Measurements from ENCODE around the gene UBL5.

Gene UBL5

DNA sequence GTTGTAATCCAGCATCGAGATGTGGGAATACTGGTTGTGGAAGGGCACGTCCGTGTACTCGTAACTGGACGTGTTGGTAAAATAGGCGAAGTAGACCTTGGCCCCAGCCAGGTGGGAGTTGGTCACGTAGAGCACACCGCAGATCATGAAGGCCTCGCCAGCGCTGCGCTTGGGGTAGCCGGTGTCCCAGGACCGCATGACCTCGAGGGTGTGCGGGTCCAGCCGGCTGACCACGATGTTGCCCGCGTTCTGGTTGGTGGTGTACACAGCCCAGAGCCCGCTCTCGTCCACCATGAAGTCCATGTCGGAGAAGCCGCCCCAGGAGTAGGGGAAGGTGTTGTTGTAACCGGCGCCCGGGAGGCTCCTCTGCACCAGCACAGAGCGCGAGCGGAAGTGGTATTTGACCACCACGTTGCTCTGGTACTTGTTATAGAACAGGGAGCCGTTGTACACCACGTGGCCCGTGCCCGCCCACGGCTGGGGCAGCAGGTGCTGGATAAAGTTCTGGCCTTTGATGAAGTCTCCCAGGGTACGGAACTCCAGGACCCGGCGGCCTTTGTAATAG, 26.6 kb downstream of the UBL5 start:
- DNase-seq (ENCODE audit: low read depth in 2 of 2): no peak

DNA sequence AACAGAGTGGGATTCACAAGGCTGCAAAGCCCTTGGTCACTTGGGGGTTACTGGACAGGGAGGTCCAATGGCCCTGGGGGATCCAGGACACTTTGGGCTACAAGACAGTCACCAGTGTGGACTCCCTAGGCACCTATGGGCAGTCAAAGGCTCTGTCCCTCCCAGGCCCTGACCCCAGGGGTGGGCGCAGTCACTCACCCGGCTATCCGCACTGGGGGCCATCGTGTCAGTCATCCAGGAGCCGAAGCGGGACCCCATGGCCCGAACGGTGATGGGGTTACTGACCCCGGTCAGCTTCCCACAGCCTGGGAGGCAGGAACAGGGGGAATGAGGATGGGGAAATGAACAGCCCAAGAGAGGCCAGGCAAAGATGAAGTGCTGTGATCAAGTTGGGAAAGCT, 28.9 kb downstream of the UBL5 start:
- no peak for DNase-seq (ENCODE audit: low read depth in 2 of 2)

DNA sequence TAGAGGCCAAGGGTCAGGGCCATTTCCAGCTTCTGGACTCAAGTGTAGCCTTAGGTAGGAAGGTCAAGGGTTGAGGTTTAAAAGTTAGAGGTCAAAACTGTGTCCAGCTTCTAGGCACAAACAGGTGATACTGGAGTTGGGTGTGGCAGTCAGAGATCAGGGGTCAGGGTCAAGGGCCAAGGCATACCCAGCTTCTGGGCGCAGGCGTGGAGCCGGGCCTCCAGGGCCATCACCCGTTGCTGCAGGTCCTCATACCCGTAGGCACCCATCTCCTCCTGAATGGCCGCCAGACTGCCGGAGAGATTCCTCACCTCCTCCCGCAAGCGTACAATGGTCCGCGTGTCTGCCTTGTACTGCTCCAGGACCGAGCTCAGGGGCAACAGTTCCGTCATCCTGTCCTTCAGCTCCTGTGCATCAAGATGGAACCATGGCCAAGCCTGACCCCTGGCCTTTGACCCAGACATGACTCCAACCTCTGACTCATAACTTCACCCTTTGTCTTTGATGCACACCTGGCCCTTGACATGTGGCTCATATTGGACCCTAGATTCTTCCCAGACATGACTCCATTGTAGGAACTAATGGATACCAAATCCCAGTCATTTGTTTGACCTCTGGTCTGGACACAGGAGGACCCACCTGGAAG, 29.5 kb downstream of the UBL5 start:
- DNase-seq (ENCODE audit: low read depth in 2 of 2): no peak

DNA sequence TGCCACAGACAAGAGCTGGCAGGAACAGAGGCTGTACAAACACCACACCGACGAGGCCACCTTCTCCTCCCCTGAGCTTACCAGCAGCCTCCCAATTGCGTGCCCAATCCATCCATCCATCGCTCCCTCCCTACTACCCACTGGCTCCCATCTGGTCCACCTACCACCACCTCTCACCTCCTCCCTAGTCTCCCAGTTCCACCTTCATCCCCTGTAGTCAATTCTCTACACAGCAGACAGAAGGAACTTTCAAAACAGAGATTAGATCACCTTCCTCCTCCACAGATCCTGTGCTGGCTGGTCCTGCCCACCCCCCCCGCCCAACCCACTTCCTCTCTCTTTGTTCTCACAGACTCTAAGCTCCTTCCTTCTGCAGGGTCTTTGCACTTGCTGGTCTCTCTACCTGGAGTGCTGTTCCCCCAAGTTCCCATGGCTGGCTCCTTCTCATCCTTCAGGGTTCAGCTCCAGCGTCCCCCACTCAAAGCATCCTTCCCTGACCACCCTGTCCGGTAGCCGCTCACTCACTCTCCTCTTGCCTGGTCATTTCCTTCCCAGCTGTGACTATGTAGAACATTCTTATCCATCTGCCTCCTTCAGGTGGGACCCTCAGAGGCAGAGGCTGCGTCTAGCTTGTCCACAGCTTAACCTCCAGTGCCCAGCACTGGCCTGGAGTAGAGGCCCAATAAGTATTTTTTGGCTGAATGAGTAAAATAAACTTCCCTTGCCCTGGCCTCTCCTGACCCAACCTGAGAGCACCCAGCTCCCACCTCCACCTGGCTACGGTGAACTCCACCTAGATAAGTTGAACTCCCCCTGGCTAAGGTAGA, 30.4 kb downstream of the UBL5 start:
- DNase-seq (ENCODE audit: low read depth in 2 of 2): no peak

DNA sequence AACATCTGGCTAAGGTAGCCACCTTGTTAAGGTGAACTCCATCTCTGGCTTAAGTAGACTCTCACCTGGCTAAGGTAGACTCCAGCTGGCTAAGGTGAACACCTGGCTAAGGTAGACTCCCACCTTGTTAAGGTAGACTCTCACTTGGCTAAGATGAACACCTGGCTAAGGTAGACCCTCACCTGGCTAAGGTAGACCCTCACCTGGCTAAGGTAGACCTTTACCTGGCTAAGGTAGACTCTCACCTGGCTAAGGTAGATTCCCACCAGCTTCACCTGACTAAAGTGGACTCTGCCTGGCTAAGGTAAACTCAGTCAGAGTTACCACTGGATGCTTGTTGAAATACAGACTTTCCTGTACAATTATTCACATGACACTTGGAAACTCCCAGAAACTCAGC, 31.0 kb downstream of the UBL5 start:
- DNase-seq (ENCODE audit: low read depth in 2 of 2): no peak

DNA sequence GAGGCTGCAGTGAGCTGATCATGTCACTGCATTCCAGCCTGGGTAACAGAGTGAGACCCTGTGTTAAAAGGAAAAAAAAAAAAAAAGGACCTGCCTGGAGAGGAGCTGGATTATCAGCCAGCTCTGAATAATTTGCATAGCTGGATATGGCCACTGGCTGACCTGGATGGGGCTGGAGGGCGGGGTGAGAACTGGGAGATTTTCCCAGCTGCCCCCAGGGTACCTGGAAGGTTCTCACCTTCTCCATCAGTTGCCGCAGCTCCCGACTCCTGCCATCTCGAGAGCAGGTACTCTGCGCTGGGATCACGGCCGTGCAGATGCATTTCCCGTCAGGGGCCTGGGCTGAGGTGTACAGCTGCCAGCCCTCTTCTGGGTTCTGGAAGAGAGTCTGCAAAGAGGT, 32.7 kb downstream of the UBL5 start:
- DNase-seq (ENCODE audit: low read depth in 2 of 2): no peak

DNA sequence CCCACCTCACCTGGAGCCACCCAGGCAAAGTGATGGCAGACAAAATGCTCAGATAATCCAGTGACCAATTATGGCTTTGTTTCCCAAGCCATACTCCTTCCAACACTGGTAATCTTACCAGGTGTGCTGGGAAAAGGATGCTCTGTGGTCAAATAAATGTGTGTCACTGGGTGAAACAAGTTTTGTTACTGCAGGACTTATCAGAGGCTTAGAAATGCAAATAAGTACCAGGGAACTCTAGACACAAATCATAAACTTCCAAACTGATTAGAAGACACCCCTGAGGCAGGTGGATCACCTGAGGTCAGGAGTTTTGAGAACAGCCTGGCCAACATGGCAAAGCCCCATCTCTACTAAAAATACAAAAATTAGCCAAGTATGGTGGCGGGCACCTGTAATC, 33.8 kb downstream of the UBL5 start:
- DNase-seq (ENCODE audit: low read depth in 2 of 2): no peak

DNA sequence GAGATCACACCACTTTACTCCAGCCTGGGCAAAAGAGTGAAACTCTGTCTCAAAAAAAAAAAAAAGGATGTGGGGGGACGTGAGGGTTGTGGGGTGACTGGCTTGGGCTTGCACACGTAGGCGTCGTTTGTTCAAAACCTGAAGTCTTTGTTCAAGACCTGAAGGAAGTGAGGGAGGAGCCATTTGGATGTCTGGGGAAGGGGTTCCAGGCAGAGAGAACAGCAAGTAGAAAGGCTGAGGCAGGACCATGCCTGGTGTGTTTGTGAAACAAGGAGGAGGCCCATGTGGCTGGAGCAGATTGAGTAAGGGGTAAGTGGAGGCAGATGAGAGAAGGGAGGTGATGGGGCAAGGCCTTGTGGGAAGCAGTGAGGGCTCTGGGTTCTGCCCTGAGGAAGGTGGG, 35.2 kb downstream of the UBL5 start:
- no peak for DNase-seq (ENCODE audit: low read depth in 2 of 2)

DNA sequence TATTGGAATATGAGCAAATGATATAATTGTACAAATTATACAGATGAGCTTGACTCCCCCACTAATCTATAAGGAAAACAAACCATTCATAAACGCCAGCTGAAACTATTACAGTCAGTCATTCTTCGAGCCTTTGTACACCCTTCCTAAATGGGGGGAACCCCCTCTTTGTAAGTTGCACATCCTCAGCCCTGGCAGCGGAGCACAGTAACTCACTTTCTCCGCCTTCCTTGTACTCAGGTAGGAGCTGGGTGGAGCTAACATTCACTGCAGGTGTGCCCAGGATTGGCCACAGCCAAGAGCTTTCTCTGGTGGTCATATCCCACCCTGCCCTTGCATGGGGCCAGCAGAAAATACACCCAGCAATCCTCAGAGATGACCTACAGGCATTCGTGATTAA, 36.0 kb downstream of the UBL5 start:
- no peak for DNase-seq (ENCODE audit: low read depth in 2 of 2)

DNA sequence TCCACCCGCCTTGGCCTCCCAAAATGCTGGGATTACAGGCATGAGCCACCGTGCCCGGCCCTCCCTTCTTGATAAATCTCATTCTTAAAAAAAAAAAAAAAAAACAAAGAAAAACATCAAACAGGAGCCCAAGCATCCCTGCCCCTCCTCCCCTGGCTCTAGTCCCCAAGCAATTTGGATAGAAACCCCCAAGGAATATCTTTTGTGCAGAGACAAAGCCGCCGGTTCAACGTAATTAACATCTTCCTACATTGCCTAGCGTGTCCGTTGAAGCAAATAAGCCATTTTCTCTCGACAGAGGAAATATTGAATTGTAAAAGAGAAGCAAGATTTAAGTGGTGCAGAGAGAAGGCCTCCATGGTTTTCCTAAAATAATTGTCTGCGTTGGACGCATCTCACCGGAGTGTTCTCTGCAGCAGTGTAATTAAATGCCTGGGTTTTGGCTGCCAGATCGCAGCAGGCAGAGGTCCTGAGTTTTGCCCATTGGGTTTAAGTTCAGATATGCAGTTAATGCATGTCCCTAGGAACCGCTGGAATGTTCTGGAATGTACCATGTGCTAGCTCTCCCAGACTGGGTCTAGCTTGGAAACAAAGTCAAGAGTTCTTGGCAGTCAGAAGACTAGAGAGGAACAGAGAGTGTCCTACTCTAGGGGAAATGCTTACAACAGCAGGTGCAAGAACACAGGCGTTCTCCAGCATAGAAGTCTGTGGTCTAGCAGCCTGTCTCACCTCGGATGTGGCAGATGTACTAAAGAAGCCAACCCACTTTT, 38.2 kb downstream of the UBL5 start:
- no peak for DNase-seq (ENCODE audit: low read depth in 2 of 2)

DNA sequence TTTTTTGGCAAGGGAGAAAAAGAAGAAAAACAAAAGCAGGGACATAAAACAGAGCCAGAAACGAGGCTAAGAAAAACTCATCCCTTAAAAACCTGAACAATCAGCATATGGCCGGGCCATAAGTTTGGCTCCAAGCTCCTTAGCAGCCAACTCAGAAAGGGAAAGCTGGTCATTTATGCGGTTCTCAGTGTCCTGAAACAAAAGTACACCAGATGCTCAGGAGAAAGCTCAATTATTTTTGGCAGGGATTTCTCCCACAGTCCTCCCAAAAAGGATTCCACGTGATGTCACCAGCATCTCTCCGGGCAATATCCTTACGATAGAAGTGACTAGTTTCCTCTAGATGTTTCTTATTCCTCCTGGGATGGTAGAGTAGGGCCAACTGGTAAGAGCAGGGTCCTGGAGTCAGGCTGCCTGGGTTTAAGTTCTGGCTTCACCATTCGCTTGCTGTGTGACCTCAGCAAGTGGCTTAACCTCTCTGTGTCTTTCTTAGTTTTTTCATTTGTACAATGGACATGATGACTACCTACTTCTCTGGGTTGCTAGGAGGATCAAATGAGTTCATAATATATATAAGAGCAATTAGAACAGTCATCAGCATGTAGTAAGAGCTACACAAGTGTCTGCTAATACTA, 41.4 kb downstream of the UBL5 start:
- DNase-seq (ENCODE audit: low read depth in 2 of 2): no peak

DNA sequence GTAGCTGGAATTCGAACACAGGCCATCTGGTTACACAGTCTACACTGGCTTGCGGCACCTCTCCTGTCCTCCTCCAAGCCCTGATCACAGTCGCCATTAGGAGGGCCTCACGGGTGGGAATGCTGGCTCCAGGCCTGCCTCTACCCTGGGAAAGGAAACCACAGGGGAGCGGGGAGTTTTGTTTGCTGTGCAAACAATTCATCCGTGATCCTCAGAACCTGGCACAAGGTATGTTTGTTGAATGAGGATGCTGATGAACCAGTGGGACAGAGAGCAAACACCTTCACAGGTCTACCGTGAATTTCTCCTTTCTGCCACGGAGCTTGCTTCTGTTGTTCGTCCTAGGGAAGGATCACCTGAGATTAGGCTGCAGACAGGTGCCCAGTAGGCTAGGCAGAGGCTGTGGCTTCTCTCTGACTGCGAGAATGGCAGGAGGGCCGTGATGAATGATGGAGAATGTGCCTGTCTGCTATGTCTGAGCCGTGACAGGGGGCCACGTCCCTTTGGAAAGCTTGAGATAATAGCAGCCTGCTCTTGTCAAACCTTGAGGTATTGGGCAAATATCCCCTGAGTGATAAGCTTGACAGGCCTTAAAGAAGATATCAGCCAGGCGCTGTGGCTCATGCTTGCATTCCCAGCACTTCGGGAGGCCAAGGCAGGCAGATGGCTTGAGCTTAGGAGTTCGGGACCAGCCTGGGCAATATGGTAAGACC, 44.1 kb downstream of the UBL5 start:
- DNase-seq (ENCODE audit: low read depth in 2 of 2): no peak

DNA sequence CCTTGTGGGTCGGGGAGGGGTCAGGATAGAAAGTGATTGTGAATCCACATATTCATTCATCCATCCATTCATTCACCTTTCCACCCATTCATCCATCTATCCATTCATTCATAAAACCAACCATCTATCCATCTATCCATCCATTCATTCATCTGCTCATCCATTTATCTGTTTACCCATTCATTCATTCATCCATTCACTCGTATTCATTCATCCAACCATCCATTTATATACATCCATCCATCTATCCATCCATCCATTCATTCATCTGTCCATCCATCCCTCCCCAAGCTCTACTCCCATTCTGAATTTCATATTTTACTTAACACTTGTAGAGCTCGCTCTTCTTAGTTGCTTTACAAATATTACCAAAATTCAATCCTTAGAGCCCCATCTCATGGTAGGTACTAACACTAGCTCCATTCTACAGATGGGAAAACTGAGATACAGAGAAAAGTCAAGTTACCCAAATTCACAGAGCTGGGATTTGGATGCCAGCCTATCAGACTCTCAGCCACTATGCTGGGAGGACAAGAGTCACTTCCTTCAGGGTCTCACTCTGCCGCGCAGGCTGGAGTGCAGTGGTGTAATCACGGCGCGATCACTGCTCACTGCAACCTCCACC, 45.0 kb downstream of the UBL5 start:
- DNase-seq (ENCODE audit: low read depth in 2 of 2): no peak

DNA sequence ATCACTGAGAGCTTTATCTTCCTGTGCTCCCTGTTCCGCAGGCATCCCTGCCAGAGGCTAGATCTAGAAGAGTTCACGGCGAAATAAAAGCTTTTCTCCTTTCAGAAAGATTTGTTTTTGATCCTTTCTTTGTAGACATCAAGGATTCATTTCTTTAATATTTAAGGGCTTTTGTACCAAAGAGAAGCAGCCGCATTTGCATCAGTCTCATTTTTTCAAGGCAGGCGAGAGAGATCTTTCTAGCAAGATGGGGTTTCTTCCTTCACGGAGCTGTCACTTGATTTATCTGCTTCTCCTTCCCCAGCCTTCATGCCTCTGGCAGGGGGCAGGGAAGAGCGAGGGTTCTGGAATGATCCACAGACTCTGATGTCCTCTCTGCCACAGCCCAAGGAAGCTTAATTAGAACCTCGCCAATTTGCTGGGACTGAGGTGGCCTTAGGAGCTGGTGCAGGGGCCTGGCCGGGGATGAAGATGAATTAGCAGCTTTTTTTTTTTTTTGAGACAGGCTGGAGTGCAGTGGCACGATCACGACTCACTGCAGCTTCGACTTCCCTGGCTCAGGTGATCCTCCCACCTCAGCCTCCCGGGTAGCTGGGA, 47.4 kb downstream of the UBL5 start:
- DNase-seq (ENCODE audit: low read depth in 2 of 2): no peak

DNA sequence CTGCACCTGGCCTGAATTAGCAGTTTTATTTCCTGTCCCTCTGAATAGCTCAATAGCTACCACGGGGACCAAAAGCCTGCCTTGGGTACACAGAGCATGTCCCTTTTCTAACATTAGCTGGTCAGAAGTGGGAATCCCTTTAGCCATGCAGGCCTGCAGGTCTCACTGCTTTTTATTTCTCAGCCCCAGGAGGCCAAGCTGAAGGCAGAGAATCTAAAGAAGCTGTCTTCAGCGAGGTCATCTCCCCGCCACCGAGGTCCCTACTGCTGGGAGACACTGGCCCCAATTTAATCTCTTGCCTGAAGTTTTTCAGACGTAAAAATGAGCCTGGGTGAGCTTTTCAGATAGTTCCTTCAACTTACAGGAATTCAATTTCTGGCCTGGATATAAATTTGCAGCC, 48.1 kb downstream of the UBL5 start:
- no peak for DNase-seq (ENCODE audit: low read depth in 2 of 2)

DNA sequence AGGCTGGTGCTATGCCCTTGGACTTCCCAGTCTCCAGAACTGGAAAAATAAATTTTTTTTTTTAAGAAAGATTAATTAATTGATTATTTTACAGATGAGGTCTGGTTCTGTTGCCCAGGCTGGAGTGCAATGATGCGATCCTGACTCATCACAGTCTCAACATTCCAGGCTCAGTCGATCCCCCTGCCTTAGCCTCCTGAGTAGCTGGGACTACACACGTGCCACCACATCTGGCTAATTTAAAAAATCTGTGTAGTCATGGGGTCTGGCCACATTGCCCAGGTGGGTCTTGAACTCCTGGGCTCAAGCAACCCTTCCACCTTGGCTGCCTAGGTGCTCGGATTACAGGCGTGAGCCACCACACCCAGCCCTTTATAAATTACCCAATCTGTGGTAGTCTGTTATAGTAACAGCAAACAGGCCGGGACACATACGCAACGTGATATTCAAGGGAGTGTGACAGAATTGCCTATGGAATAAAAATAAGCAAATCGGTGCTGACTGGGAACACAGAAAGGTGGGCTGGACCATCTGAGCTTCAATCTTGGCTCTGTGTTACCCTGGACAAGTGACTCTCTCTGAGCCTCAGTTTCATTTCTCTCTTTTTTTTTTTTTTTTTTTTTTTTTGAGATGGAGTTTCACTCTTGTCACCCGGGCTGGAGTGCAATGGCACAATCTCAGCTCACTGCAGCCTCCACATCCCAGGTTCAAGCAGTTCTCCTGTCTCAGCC, 50.2 kb downstream of the UBL5 start:
- DNase-seq (ENCODE audit: low read depth in 2 of 2): no peak

DNA sequence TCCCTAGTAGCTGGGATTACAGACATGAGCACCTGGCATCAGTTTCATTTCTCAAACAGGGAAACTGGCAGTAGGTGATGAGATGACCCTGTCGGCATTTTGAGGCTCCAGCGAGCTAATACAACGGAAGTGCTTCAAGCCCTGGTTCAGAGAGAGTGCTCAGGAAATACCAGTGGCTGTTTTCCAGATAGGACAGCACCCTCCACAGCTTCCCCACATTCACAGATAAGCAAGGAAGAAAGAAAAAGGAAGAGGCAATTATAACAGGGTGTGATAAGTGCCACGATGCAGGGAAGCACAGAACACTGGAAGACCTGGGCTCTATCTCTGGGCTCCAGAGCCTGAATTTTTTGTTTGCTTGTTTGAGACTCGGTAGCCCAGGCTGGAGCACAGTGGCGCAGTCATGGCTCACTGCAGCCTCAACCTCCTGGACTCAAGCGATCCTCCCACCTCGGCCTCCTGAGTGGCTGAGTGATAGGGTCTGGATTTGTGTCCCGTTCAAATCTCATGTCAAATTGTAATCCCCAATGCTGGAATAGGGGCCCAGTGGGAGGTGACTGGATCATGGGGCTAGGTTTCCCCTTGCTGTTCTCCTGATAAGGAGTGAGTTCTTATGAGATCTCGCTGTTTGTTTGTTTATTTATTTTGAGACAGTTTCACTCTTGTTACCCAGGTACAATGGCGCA, 50.9 kb downstream of the UBL5 start:
- no peak for DNase-seq (ENCODE audit: low read depth in 2 of 2)

Measured in stimulated activated CD8-positive, alpha-beta memory T cell treated with anti-CD3 and anti-CD28 coated beads, Interleukin-2, amount 100 ng/mL, for 1 hour (primary cell).